K562 (cell line): ENCODE results near the gene CXorf65.

ENCODE experiments used
- E2F3 ChIP-seq: fragments of 250-450 bp; sonication (Bioruptor Pico); IDR thresholded peaks from 2 replicates; pipeline ENCODE4 v1.4.0; 2020; ENCODE audit warnings: mild to moderate bottlenecking
- GATA2 ChIP-seq: sonication (generic); formaldehyde crosslinking; IDR thresholded peaks from 2 replicates; pipeline ENCODE4 v1.4.0; 2020; ENCODE audit warnings: mild to moderate bottlenecking, missing genetic modification reagents
- HNRNPUL1 ChIP-seq: fragments of 200-400 bp; formaldehyde crosslinking; IDR thresholded peaks from 2 replicates; pipeline ENCODE4 v1.6.1; 2017; ENCODE audit warnings: low read length
- KDM1A ChIP-seq, 2 experiments: fragments of 450-650 bp; IDR thresholded peaks; 2 replicates each; pipeline ENCODE4 v1.6.1; 2016; ENCODE audit warnings: mild to moderate bottlenecking in 2 of 2
- NFXL1 ChIP-seq: fragments of 450-650 bp; formaldehyde crosslinking; IDR thresholded peaks from 2 replicates; pipeline ENCODE4 v1.4.0; 2021; ENCODE audit warnings: mild to moderate bottlenecking
- NR3C1 ChIP-seq: sonication (generic); formaldehyde crosslinking; IDR thresholded peaks from 2 replicates; pipeline ENCODE4 v1.8.1; 2022; ENCODE audit warnings: missing genetic modification reagents
- RBM22 ChIP-seq: fragments of 200-400 bp; formaldehyde crosslinking; IDR thresholded peaks from 2 replicates; pipeline ENCODE4 v1.6.1; 2018; ENCODE audit warnings: low read length, low read depth; ENCODE audit not compliant: poor library complexity, severe bottlenecking
- SPI1 ChIP-seq: IDR thresholded peaks from 2 replicates; pipeline ENCODE4 v1.6.1; 2011; ENCODE audit warnings: low read depth, low read length, control low read depth, borderline replicate concordance
- TEAD2 ChIP-seq: fragments of 450-650 bp; IDR thresholded peaks from 2 replicates; pipeline ENCODE4 v1.6.1; 2016; ENCODE audit warnings: missing genetic modification characterization, control low read depth, missing compliant biosample characterization
- YBX1 ChIP-seq: fragments of 450-650 bp; IDR thresholded peaks from 2 replicates; pipeline ENCODE4 v1.7.1; 2016; ENCODE audit warnings: mild to moderate bottlenecking
- TF ChIP-seq, protein P1 (sequence below): IDR thresholded peaks from 2 replicates; pipeline ENCODE4 v1.6.1; 2016; ENCODE audit warnings: missing genetic modification characterization, missing compliant biosample characterization
- TF ChIP-seq, protein P2 (sequence below): sonication (generic); formaldehyde crosslinking; IDR thresholded peaks from 2 replicates; pipeline ENCODE4 v1.5.0; 2020; ENCODE audit warnings: missing genetic modification reagents
- TF ChIP-seq, protein P3 (sequence below), 3 experiments: fragments of 200-800 bp in 1 of 3; fragments of 250-450 bp in 1 of 3; fragments of 450-650 bp in 1 of 3; sonication (Bioruptor Pico) in 1 of 3; sonication (Bioruptor generic) in 1 of 3; formaldehyde crosslinking in 1 of 3; IDR thresholded peaks; 2 replicates each; pipeline versions ENCODE4 v1.6.1 to v1.8.0; 2016 to 2022; ENCODE audit warnings: mild to moderate bottlenecking in 2 of 3, missing genetic modification characterization in 2 of 3, missing compliant biosample characterization in 1 of 3, moderate library complexity in 1 of 3

DNA sequence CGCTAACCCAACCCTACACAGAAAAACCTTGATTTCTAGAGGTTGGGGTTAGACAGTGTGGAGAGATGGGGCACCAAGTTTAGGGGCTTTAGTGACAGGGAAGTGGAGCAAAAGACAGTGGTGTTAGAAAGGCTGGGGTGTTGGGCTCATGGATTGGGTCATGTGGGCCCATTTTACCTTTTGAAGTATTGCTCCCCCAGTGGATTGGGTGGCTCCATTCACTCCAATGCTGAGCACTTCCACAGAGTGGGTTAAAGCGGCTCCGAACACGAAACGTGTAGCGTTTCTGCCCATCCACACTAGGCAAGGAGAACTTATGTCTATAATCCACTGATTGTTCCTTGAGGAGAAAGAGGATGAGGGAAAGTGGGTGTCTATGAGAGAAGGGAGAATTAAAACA, 2.5 kb upstream of the CXorf65 start:
- no peak for TF ChIP-seq YBX1
- TF ChIP-seq, protein P1, sequence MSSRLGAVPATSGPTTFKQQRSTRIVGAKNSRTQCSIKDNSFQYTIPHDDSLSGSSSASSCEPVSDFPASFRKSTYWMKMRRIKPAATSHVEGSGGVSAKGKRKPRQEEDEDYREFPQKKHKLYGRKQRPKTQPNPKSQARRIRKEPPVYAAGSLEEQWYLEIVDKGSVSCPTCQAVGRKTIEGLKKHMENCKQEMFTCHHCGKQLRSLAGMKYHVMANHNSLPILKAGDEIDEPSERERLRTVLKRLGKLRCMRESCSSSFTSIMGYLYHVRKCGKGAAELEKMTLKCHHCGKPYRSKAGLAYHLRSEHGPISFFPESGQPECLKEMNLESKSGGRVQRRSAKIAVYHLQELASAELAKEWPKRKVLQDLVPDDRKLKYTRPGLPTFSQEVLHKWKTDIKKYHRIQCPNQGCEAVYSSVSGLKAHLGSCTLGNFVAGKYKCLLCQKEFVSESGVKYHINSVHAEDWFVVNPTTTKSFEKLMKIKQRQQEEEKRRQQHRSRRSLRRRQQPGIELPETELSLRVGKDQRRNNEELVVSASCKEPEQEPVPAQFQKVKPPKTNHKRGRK = no peak
- TF ChIP-seq HNRNPUL1 = no peak
- no peak for TF ChIP-seq KDM1A (IDR thresholded peaks at IDR 0.05)
- TF ChIP-seq, protein P2, sequence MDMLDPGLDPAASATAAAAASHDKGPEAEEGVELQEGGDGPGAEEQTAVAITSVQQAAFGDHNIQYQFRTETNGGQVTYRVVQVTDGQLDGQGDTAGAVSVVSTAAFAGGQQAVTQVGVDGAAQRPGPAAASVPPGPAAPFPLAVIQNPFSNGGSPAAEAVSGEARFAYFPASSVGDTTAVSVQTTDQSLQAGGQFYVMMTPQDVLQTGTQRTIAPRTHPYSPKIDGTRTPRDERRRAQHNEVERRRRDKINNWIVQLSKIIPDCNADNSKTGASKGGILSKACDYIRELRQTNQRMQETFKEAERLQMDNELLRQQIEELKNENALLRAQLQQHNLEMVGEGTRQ (CRISPR knock-in tag) = no peak
- no peak for TF ChIP-seq GATA2 (CRISPR knock-in tag)
- TF ChIP-seq RBM22 = no peak
- TF ChIP-seq SPI1 = no peak
- TF ChIP-seq E2F3 (CRISPR knock-in tag) = no peak
- TF ChIP-seq NR3C1 (CRISPR knock-in tag) = no peak
- no peak for TF ChIP-seq NFXL1
- TF ChIP-seq, protein P3, sequence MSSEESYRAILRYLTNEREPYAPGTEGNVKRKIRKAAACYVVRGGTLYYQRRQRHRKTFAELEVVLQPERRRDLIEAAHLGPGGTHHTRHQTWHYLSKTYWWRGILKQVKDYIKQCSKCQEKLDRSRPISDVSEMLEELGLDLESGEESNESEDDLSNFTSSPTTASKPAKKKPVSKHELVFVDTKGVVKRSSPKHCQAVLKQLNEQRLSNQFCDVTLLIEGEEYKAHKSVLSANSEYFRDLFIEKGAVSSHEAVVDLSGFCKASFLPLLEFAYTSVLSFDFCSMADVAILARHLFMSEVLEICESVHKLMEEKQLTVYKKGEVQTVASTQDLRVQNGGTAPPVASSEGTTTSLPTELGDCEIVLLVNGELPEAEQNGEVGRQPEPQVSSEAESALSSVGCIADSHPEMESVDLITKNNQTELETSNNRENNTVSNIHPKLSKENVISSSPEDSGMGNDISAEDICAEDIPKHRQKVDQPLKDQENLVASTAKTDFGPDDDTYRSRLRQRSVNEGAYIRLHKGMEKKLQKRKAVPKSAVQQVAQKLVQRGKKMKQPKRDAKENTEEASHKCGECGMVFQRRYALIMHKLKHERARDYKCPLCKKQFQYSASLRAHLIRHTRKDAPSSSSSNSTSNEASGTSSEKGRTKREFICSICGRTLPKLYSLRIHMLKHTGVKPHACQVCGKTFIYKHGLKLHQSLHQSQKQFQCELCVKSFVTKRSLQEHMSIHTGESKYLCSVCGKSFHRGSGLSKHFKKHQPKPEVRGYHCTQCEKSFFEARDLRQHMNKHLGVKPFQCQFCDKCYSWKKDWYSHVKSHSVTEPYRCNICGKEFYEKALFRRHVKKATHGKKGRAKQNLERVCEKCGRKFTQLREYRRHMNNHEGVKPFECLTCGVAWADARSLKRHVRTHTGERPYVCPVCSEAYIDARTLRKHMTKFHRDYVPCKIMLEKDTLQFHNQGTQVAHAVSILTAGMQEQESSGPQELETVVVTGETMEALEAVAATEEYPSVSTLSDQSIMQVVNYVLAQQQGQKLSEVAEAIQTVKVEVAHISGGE (CRISPR knock-in tag; IDR thresholded peaks at IDR 0.05) = no peak
- TF ChIP-seq TEAD2 (tag) = no peak
